Hepatocyte (in vitro differentiated cells): ENCODE data around the gene ITPK1. TPM values are rescaled to one million over a fixed set of nuclear protein-coding genes. Genes with fewer than 3 reads are reported as not detected.

Experiments used
- DNase-seq: peaks from one replicate; pipeline ENCODE4 v3.0.0-alpha.2; 2016; ENCODE audit warnings: low spot score
- H2AFZ ChIP-seq: fragments of 200-600 bp; sonication (generic); 2 replicates; pipeline ENCODE4 v1.6.0; 2016; ENCODE audit warnings: antibody characterized with exemption, mild to moderate bottlenecking
- H3K27ac ChIP-seq: fragments of 200-600 bp; sonication (generic); 2 replicates; pipeline ENCODE4 v1.5.1; 2016; ENCODE audit warnings: mild to moderate bottlenecking
- H3K27me3 ChIP-seq: fragments of 200-600 bp; sonication (generic); 2 replicates; pipeline ENCODE4 v1.6.1; 2016
- H3K36me3 ChIP-seq: fragments of 200-600 bp; sonication (generic); replicated peaks from 2 replicates; pipeline ENCODE4 v1.5.1; 2016; ENCODE audit warnings: low read depth; ENCODE audit not compliant: insufficient read depth
- H3K4me1 ChIP-seq: fragments of 200-600 bp; sonication (generic); 2 replicates; pipeline ENCODE4 v1.5.1; 2016; ENCODE audit warnings: mild to moderate bottlenecking, moderate library complexity; ENCODE audit not compliant: insufficient read depth
- H3K4me2 ChIP-seq: fragments of 200-600 bp; sonication (generic); 2 replicates; pipeline ENCODE4 v1.6.0; 2016
- H3K4me3 ChIP-seq: fragments of 200-600 bp; sonication (generic); 2 replicates; pipeline ENCODE4 v1.5.1; 2016; ENCODE audit warnings: mild to moderate bottlenecking
- H3K79me2 ChIP-seq: fragments of 200-600 bp; sonication (generic); 2 replicates; pipeline ENCODE4 v1.6.0; 2017; ENCODE audit warnings: mild to moderate bottlenecking
- H3K9me2 ChIP-seq: fragments of 200-600 bp; sonication (generic); replicated peaks from 2 replicates; pipeline ENCODE4 v1.6.0; 2017; ENCODE audit warnings: mild to moderate bottlenecking; ENCODE audit not compliant: insufficient read depth
- H3K9me3 ChIP-seq: fragments of 200-600 bp; sonication (generic); 2 replicates; pipeline ENCODE4 v1.5.1; 2016; ENCODE audit warnings: low read depth, mild to moderate bottlenecking
- H4K20me1 ChIP-seq: fragments of 200-600 bp; sonication (generic); 2 replicates; pipeline ENCODE4 v1.6.0; 2016; ENCODE audit warnings: mild to moderate bottlenecking; ENCODE audit not compliant: insufficient read depth, poor library complexity, severe bottlenecking
- CTCF ChIP-seq: fragments of 200-600 bp; sonication (generic); IDR thresholded peaks from 2 replicates; pipeline ENCODE4 v1.5.1; 2016; ENCODE audit warnings: antibody characterized with exemption, mild to moderate bottlenecking; ENCODE audit not compliant: poor library complexity
- EZH2 ChIP-seq: fragments of 200-600 bp; sonication (generic); IDR thresholded peaks from 2 replicates; pipeline ENCODE4 v1.6.1; 2016; ENCODE audit warnings: antibody characterized with exemption, mild to moderate bottlenecking, borderline replicate concordance
- EZH2phosphoT487 ChIP-seq: fragments of 200-600 bp; sonication (generic); IDR thresholded peaks from one replicate; pipeline ENCODE4 v1.6.1; 2018; ENCODE audit warnings: antibody characterized with exemption, mild to moderate bottlenecking, low read depth, moderate library complexity; ENCODE audit not compliant: unreplicated experiment, severe bottlenecking
- WGBS: methylation state at CpG from one replicate; pipeline ENCODE4 v1.1.6; 2016; ENCODE audit warnings: low lambda C conversion rate; ENCODE audit errors: missing lambda C conversion rate; 5-methylcytosine and 5-hydroxymethylcytosine counted together
- polyA plus RNA-seq: library from polyadenylated mRNA; unstranded; fragments of >200 nt; fragmentation: Nextera tagmentation; extraction: Ambion mirVana; gene quantifications from 2 replicates; pipeline ENCODE4 v1.2.1, GENCODE V29; 2016
- total RNA-seq: library from RNA; depleted of rRNA; stranded (reverse); fragments of >200 nt; gene quantifications from 2 replicates; pipeline ENCODE4 v1.2.3, GENCODE V29; 2014

Gene ITPK1
- total and polyA plus RNA-seq, 2 experiments from 2014 or later = 49.8 to 66.7 TPM

GRCh38 chr14:93019367-93019843 lies 96.3 kb downstream of the ITPK1 start:
- no peaks in the 10 kb centered on the region for H3K27me3 ChIP-seq
- H2AFZ ChIP-seq = no peak overlapping the region
- no peak overlapping the region for H3K4me3 ChIP-seq
- H3K27ac ChIP-seq = peak overlapping the region; percentile 66
- H3K9me3 ChIP-seq = no peaks in the 10 kb centered on the region
- H3K36me3 ChIP-seq = no peaks in the 10 kb centered on the region
- 78% methylated on average over 14 of the region's 14 CpGs for WGBS
- peak; percentile 51 for DNase-seq
- H3K9me2 ChIP-seq = no peaks in the 10 kb centered on the region
- no peaks in the 10 kb centered on the region for H4K20me1 ChIP-seq
- no peak overlapping the region for H3K4me2 ChIP-seq
- no peak for TF ChIP-seq CTCF
- H3K4me1 ChIP-seq = peaks cover 28% of the 10 kb centered on the region
- peaks cover 60% of the 10 kb centered on the region for H3K79me2 ChIP-seq

GRCh38 chr14:93018366-93018765 lies 97.4 kb downstream of the ITPK1 start:
- H3K4me3 ChIP-seq = no peak overlapping the region
- no peaks in the 10 kb centered on the region for H3K9me3 ChIP-seq
- peaks cover 30% of the 10 kb centered on the region for H3K4me1 ChIP-seq
- no peak for DNase-seq
- H3K4me2 ChIP-seq = no peak overlapping the region
- no peaks in the 10 kb centered on the region for H3K36me3 ChIP-seq
- H4K20me1 ChIP-seq = no peaks in the 10 kb centered on the region
- H3K79me2 ChIP-seq = peaks cover 56% of the 10 kb centered on the region
- H2AFZ ChIP-seq = no peak overlapping the region
- no peak for TF ChIP-seq CTCF
- no peak for TF ChIP-seq EZH2phosphoT487
- no peak for TF ChIP-seq EZH2
- WGBS = 89% methylated on average over 8 of the region's 8 CpGs
- peak overlapping the region; percentile 61 for H3K27ac ChIP-seq
- no peaks in the 10 kb centered on the region for H3K9me2 ChIP-seq
- no peaks in the 10 kb centered on the region for H3K27me3 ChIP-seq

GRCh38 chr14:93017898-93018297 lies 97.8 kb downstream of the ITPK1 start:
- H3K27ac ChIP-seq = no peak overlapping the region
- 92% methylated on average over 10 of the region's 10 CpGs for WGBS
- peaks cover 53% of the 10 kb centered on the region for H3K79me2 ChIP-seq
- H3K36me3 ChIP-seq = no peaks in the 10 kb centered on the region
- no peak overlapping the region for H2AFZ ChIP-seq
- H3K4me1 ChIP-seq = peaks cover 33% of the 10 kb centered on the region
- H3K9me2 ChIP-seq = no peaks in the 10 kb centered on the region
- H4K20me1 ChIP-seq = no peaks in the 10 kb centered on the region
- no peak for DNase-seq
- no peaks in the 10 kb centered on the region for H3K9me3 ChIP-seq
- no peak for TF ChIP-seq CTCF
- no peak for TF ChIP-seq EZH2
- TF ChIP-seq EZH2phosphoT487 = no peak
- no peak overlapping the region for H3K4me2 ChIP-seq
- no peak overlapping the region for H3K4me3 ChIP-seq
- H3K27me3 ChIP-seq = no peaks in the 10 kb centered on the region

- Histone ChIP-seq H3K4me1 (peaks cover 35% of the 10 kb centered on the region), H3K9me3 (no peaks in the 10 kb centered on the region), H3K27ac (no peak overlapping the region), H3K9me2 (no peaks in the 10 kb centered on the region), H4K20me1 (peaks cover 1% of the 10 kb centered on the region), H3K36me3 (no peaks in the 10 kb centered on the region), H3K4me3 (no peak overlapping the region), H3K79me2 (peaks cover 47% of the 10 kb centered on the region), H2AFZ (no peak overlapping the region), H3K27me3 (no peaks in the 10 kb centered on the region), H3K4me2 (no peak overlapping the region)
- 95% methylated on average over 17 of the region's 17 CpGs for WGBS
- TF ChIP-seq EZH2 (no peak), CTCF (no peak), EZH2phosphoT487 (no peak)
- no peak for DNase-seq
Observed at GRCh38 chr14:93017301-93017797, 98.4 kb downstream of the ITPK1 start.
